HG02763 (cell line): ENCODE measurements around the gene ARSG.

Experiments used
- ATAC-seq: cut with Tn5 transposase; IDR thresholded peaks from one replicate; pipeline ENCODE4 v1.9.1; 2021; ENCODE audit warnings: mild to moderate bottlenecking, moderate library complexity; ENCODE audit not compliant: unreplicated experiment

Gene ARSG

DNA sequence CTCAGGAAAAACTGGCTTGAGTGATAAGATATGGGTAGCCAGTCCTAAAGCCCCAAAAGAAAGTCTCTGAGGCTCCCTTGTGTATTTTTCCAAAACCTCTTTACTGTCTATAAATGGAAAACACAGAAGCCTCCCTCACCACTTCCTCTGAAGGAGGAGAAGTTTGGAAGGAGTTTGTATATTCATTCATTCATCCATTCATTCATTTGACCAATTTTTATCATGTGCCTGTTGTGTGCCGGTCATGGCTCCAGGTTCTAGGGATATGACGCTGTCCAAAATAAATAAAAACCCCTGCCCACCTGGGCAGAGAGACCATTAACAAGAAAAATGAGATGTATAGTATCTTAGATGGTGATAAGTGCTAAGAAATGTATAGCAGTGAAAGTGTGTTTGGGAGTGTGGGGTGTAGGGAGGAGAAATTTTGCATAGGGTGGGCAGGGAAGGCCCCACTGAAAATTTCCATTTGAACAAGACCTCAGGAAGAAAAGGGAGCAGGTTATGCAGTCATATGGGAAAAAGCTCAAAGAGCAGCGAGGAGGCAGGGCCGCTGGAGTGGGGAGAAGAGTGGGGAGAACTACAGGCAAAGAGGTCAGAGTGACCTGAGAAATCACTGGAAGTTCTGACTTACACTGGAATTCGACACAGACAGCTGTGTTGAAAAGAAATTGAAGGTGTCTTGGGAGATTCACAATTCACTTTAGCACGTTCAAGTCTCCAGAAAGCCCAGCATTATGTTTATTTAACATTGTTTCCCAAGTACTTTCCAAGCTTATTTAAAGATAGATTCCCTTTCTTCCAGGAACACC lies 172.1 kb downstream of the ARSG start:
- no peak for ATAC-seq

DNA sequence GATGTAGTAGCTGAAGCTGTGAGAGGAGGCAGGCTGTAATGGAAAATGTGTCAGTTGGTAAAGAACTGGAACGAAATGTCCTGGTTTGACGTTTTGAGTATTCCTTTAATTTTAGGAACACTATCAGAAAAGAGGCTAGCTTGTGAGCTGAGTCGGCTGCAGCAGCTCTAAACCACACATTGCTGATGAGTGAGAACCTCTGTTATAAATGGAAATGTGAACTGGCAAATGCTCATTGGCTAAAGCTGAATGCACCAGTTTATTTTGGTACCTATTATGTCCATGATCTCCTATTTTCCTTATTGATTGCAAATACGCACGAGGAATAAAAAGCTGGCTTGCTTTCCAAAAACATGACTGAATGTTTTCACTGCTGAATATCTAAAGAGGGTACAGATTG lies 177.0 kb downstream of the ARSG start:
- ATAC-seq, result no peak

DNA sequence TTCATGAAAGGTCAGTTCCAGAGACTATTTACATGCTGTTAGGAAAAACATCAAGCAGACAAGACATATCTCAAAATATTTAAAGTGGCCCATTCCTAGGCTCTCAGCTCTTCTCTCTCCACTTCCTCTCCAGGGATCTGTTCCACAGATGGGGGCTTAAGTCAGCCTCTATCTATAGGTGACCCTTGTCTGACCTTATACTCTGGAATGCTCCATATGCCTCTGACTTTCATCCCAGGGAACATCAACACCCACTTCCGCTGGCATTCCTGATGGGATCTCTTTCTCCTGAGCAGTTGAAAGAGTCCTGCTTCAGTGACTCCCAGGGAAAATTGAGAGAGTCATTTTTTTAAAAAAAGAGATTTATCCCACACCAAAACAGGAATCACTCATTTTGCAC lies 177.5 kb downstream of the ARSG start:
- no peak for ATAC-seq
